ENCODE data around the gene IRF5.

DNA sequence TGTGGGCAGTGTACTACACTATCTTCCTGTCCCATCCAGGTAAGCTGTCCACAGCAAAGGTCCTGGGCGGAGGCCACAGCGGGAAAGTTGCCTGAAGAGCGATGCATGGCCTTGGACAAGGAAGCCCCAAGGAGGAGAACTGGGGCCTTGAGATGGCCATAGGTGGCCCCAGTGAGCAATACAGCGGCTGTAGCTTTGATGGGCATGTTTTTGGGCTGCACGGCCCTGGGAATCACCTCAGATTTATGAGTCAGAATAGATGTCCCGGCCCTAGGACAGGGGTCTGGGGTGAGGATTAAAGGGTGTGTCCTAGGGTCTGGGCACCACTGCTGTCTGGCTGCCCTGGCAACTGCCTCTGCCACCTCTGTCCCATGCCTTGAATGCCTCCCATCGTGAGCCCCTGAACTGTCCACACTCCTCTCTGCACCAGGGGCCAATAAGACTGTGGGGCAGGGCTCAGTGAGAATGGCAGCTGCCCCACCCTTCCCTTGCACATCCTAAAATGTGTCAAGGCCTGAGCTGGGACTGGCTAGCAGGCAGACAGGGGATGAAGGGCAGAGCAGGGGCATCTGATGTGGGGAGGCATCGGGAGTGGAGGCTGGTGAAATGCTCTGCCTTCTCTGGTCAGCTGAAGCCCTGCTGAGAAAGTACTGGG, 9.4 kb upstream of the IRF5 start:
- TF ChIP-seq, protein P1, sequence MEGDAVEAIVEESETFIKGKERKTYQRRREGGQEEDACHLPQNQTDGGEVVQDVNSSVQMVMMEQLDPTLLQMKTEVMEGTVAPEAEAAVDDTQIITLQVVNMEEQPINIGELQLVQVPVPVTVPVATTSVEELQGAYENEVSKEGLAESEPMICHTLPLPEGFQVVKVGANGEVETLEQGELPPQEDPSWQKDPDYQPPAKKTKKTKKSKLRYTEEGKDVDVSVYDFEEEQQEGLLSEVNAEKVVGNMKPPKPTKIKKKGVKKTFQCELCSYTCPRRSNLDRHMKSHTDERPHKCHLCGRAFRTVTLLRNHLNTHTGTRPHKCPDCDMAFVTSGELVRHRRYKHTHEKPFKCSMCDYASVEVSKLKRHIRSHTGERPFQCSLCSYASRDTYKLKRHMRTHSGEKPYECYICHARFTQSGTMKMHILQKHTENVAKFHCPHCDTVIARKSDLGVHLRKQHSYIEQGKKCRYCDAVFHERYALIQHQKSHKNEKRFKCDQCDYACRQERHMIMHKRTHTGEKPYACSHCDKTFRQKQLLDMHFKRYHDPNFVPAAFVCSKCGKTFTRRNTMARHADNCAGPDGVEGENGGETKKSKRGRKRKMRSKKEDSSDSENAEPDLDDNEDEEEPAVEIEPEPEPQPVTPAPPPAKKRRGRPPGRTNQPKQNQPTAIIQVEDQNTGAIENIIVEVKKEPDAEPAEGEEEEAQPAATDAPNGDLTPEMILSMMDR (IDR thresholded peaks at IDR 0.05 in 2 of 3, conservative IDR thresholded peaks at IDR 0.05 in 1 of 3; ENCODE audit: control insufficient read depth in 2 of 3, extremely low read depth in 1 of 3, insufficient read depth in 1 of 3, low read depth in 3 of 3, low read length in 3 of 3): 0 out of 6 replicates have a peak, but pooled peaks of 1 of the 3 experiments have one; percentile 11
- TF ChIP-seq POLR2AphosphoS5 (IDR thresholded peaks at IDR 0.05; ENCODE audit: low read length): no peak
- no peak for TF ChIP-seq SMARCA5 (IDR thresholded peaks at IDR 0.05)
- TF ChIP-seq PAX8 (IDR thresholded peaks at IDR 0.05): no peak
- no peak for TF ChIP-seq MXI1 (IDR thresholded peaks at IDR 0.05; ENCODE audit: low read depth, low read length)
- TF ChIP-seq EZH2 (IDR thresholded peaks at IDR 0.05; ENCODE audit: borderline replicate concordance, control insufficient read depth, low read depth, low read length): no peak
